ENCODE measurements around the gene MYO10. TPM values are rescaled to one million over a fixed set of nuclear protein-coding genes. Genes with fewer than 3 reads are reported as not detected.

MYO10 gene
- total and polyA plus RNA-seq, 2 of the 8 experiments (the other 6 are each of a cell fraction or from before 2014, with no cell fraction given), result 21.5 to 107 TPM

DNA sequence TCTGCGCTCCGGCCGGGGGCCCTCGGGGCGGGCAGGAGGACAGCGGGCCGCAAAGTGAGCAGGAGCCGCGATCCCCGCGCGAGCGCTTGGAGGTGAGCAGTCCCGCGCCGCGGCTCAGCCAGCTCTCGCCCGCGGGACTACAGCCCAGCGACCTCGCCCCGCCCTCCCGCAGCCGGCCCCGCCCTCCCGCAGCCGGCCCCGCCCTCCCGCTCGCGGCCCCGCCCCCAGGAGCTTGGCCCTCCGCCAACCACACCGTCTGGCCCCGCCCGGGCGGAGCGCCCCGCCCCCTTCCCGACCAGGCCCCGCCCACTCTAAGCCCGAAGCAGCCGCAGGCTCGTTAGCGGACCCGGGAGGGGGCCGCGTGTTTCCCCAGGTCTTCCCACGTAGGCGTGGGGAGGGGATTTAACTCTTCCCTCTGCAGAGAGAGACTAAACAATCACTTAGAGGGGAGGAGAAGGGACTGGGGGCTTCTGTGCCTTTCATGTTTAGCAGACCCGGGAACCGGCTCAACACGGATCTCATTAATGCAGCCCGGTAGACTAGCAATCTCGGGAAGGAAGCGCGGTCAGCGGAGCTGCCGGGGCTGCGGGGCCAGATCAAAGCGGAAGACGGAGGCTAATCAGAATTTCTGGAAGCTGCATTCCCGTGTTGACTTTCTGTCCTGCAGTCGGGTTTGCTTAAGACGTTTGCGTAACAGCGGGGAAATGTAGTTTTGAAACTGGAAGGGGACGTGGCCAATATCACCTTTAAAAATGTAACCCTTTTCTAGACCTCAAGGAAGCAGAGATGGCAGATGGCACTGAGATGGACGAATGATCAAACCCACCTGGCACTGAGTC is at the start of gene MYO10 (continued):
- TF ChIP-seq GTF2F1 (IDR thresholded peaks at IDR 0.05; ENCODE audit: borderline replicate concordance, low read depth, low read length) (no peak), RFX5 (IDR thresholded peaks at IDR 0.05; ENCODE audit: borderline replicate concordance, low read depth, low read length) (no peak), KDM4A (IDR thresholded peaks at IDR 0.05; ENCODE audit: low read depth, low read length, severe bottlenecking) (peak; percentile 87), SIRT6 (IDR thresholded peaks at IDR 0.05; ENCODE audit: low read length) (no peak), CHD1 (IDR thresholded peaks at IDR 0.05; ENCODE audit: low read depth, low read length) (no peak), JUND (IDR thresholded peaks at IDR 0.05; ENCODE audit: low read length) (no peak), POLR2AphosphoS5 (IDR thresholded peaks at IDR 0.05; ENCODE audit: low read depth, low read length) (peak; percentile 29; the same call in 1 of the 2 replicates), MAFK (IDR thresholded peaks at IDR 0.05; ENCODE audit: low read depth, low read length) (no peak), BCL11A (IDR thresholded peaks at IDR 0.05; ENCODE audit: low read depth in 2 of 2, low read length in 2 of 2) (no peak), RNF2 (IDR thresholded peaks at IDR 0.05; ENCODE audit: borderline replicate concordance, low read depth, low read length, missing control alignments, poor library complexity, severe bottlenecking) (no peak), SIN3A (conservative IDR thresholded peaks at IDR 0.05 in 1 of 2, IDR thresholded peaks at IDR 0.05 in 1 of 2; ENCODE audit: low read depth in 1 of 2, low read length in 2 of 2) (0 out of 4 replicates have a peak, but pooled peaks of 1 of the 2 experiments have one; percentile 52), SRF (IDR thresholded peaks at IDR 0.05; ENCODE audit: low read depth, low read length) (no peak), PHF8 (conservative IDR thresholded peaks at IDR 0.05; ENCODE audit: low read depth, low read length) (no peak), TBP (IDR thresholded peaks at IDR 0.05; ENCODE audit: low read depth, low read length) (0 out of 2 replicates have a peak, but pooled peaks have one; percentile 13), RAD21 (IDR thresholded peaks at IDR 0.05 in 1 of 2, conservative IDR thresholded peaks at IDR 0.05 in 1 of 2; ENCODE audit: low read depth in 2 of 2, low read length in 2 of 2) (no peak; a peak in 1 of 4 replicates), SUZ12 (IDR thresholded peaks at IDR 0.05; ENCODE audit: low read length) (no peak), NANOG (IDR thresholded peaks at IDR 0.05; ENCODE audit: insufficient read depth, low read depth, low read length, poor library complexity, severe bottlenecking) (no peak), ZNF274 (IDR thresholded peaks at IDR 0.05; ENCODE audit: borderline replicate concordance, extremely low read depth, low read length) (no peak)
- TF ChIP-seq, protein P1, sequence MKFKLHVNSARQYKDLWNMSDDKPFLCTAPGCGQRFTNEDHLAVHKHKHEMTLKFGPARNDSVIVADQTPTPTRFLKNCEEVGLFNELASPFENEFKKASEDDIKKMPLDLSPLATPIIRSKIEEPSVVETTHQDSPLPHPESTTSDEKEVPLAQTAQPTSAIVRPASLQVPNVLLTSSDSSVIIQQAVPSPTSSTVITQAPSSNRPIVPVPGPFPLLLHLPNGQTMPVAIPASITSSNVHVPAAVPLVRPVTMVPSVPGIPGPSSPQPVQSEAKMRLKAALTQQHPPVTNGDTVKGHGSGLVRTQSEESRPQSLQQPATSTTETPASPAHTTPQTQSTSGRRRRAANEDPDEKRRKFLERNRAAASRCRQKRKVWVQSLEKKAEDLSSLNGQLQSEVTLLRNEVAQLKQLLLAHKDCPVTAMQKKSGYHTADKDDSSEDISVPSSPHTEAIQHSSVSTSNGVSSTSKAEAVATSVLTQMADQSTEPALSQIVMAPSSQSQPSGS (IDR thresholded peaks at IDR 0.05; ENCODE audit: low read length), result no peak
- TF ChIP-seq, protein P2, sequence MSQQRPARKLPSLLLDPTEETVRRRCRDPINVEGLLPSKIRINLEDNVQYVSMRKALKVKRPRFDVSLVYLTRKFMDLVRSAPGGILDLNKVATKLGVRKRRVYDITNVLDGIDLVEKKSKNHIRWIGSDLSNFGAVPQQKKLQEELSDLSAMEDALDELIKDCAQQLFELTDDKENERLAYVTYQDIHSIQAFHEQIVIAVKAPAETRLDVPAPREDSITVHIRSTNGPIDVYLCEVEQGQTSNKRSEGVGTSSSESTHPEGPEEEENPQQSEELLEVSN (IDR thresholded peaks at IDR 0.05), result peak; percentile 26; the same call in 1 of the 2 replicates
